Measurements from ENCODE around the gene ZCCHC3.
"Not testable (repeated sequence)": the region's sequence is repeated elsewhere in the genome, so short reads cannot be mapped to it uniquely, and the experiment has no call there.

DNA sequence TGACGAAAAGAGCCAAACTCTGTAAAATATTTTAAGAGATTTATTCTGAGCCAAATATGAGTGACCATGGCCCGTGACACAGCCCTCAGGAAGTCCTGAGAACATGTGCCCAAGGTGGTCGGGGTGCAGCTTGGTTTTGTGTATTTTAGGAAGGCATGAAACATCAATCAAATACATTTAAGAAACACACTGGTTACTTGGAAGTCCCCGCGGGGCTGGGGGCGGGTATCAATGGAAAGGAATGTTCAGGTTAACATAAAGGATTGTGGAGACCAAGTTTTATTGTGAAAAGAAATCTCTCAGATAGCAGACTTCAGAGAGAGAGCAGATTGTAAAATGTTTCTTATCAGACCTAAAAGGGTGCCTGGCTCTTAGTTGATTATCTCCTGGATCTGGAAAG is 43.9 kb upstream of the ZCCHC3 start:
- not testable (repeated sequence) for TF ChIP-seq POLR2A (IDR thresholded peaks at IDR 0.05; ENCODE audit: low read length); GATA1 (IDR thresholded peaks at IDR 0.05; ENCODE audit: low read depth, low read length)

All from erythroblast (primary cell).